SK-N-SH (cell line): ENCODE measurements around the gene PRICKLE1.

Experiments used
- CHD2 ChIP-seq: fragments of 150-350 bp; IDR thresholded peaks from 2 replicates; pipeline ENCODE4 v1.6.1; 2018; ENCODE audit warnings: low read length; ENCODE audit not compliant: partially characterized antibody
- CTCF ChIP-seq: fragments of 200-600 bp; sonication (generic); IDR thresholded peaks from 2 replicates; pipeline ENCODE4 v1.6.1; 2017; ENCODE audit warnings: antibody characterized with exemption, mild to moderate bottlenecking, moderate library complexity
- ELF1 ChIP-seq: IDR thresholded peaks from 2 replicates; pipeline ENCODE4 v1.4.0; 2012
- FOSL2 ChIP-seq: IDR thresholded peaks from 2 replicates; pipeline ENCODE4 v1.4.0; 2012; ENCODE audit warnings: low read depth, mild to moderate bottlenecking, moderate library complexity, borderline replicate concordance
- MXI1 ChIP-seq: IDR thresholded peaks from 2 replicates; pipeline ENCODE4 v1.6.1; 2012; ENCODE audit warnings: mild to moderate bottlenecking, low read depth, low read length, improper control_type of control experiment
- PBX3 ChIP-seq: IDR thresholded peaks from 2 replicates; pipeline ENCODE4; 2012
- POLR2AphosphoS5 ChIP-seq: IDR thresholded peaks from 2 replicates; pipeline ENCODE4 v1.6.1; 2012; ENCODE audit warnings: low read depth, low read length
- RCOR1 ChIP-seq: fragments of 150-350 bp; IDR thresholded peaks from 2 replicates; pipeline ENCODE4 v1.6.1; 2017; ENCODE audit warnings: antibody characterized with exemption, low read length
- RFX5 ChIP-seq: IDR thresholded peaks from 2 replicates; pipeline ENCODE4 v1.6.1; 2012; ENCODE audit warnings: mild to moderate bottlenecking, improper control_type of control experiment, low read length
- RXRA ChIP-seq: IDR thresholded peaks from 2 replicates; pipeline ENCODE4 v1.4.0; 2012; ENCODE audit warnings: low read depth, mild to moderate bottlenecking, borderline replicate concordance
- SMC3 ChIP-seq: IDR thresholded peaks from 2 replicates; pipeline ENCODE4 v1.6.1; 2012; ENCODE audit warnings: low read depth, low read length, improper control_type of control experiment
- TCF12 ChIP-seq: IDR thresholded peaks from 2 replicates; pipeline ENCODE4 v1.4.0; 2012
- TF ChIP-seq, protein P1 (sequence below): fragments of 150-350 bp; IDR thresholded peaks from 2 replicates; pipeline ENCODE4 v1.6.1; 2016; ENCODE audit warnings: mild to moderate bottlenecking, low read depth, low read length
- TF ChIP-seq, protein P2 (sequence below): fragments of 150-350 bp; IDR thresholded peaks from 2 replicates; pipeline ENCODE4 v1.6.1; 2017; ENCODE audit warnings: antibody characterized with exemption, low read length, low read depth, borderline replicate concordance

GRCh38 chr12:42550800-42551199 lies 38.7 kb downstream of the PRICKLE1 start:
- TF ChIP-seq CTCF (no peak), RXRA (no peak), SMC3 (no peak), POLR2AphosphoS5 (no peak), PBX3 (no peak), CHD2 (no peak), ELF1 (no peak), TCF12 (no peak), FOSL2 (no peak), RCOR1 (no peak), RFX5 (no peak), MXI1 (no peak)
- TF ChIP-seq, protein P1, sequence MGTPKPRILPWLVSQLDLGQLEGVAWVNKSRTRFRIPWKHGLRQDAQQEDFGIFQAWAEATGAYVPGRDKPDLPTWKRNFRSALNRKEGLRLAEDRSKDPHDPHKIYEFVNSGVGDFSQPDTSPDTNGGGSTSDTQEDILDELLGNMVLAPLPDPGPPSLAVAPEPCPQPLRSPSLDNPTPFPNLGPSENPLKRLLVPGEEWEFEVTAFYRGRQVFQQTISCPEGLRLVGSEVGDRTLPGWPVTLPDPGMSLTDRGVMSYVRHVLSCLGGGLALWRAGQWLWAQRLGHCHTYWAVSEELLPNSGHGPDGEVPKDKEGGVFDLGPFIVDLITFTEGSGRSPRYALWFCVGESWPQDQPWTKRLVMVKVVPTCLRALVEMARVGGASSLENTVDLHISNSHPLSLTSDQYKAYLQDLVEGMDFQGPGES: no peak
- TF ChIP-seq, protein P2, sequence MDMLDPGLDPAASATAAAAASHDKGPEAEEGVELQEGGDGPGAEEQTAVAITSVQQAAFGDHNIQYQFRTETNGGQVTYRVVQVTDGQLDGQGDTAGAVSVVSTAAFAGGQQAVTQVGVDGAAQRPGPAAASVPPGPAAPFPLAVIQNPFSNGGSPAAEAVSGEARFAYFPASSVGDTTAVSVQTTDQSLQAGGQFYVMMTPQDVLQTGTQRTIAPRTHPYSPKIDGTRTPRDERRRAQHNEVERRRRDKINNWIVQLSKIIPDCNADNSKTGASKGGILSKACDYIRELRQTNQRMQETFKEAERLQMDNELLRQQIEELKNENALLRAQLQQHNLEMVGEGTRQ: no peak
